Activated CD4-positive, alpha-beta T cell treated with anti-CD3 and anti-CD28 coated beads for 1 hour (primary cell): Measurements from ENCODE around the gene JAZF1.

Experiments used
- DNase-seq: peaks from one replicate; pipeline ENCODE4 v3.0.0-alpha.2; 2020

JAZF1 gene

DNA sequence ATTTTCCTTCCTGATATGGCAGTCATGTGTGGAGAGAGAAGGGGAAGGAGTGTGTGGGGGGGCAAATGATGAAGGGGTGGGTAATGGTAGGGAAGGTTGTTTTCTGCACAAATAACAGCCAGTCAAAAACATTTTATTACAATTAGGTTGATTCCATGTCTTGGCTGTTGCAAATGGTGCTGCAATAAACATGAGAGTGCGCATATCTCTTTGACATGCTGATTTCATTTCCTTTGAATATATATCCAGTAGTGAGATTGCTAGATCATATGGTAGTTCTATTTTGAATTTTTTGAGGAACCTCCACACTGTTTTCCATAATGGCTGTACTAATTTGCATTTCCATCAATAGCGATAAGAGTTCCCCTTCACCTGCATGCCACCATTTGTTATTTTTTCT, 10.6 kb upstream of the JAZF1 start:
- DNase-seq: no peak

GRCh38 chr7:28190077-28190710, 9.6 kb upstream of the JAZF1 start:
- no peak for DNase-seq

GRCh38 chr7:28187012-28187411, 6.4 kb upstream of the JAZF1 start:
- no peak for DNase-seq

GRCh38 chr7:28183627-28184026, 3.0 kb upstream of the JAZF1 start:
- DNase-seq: no peak

DNA sequence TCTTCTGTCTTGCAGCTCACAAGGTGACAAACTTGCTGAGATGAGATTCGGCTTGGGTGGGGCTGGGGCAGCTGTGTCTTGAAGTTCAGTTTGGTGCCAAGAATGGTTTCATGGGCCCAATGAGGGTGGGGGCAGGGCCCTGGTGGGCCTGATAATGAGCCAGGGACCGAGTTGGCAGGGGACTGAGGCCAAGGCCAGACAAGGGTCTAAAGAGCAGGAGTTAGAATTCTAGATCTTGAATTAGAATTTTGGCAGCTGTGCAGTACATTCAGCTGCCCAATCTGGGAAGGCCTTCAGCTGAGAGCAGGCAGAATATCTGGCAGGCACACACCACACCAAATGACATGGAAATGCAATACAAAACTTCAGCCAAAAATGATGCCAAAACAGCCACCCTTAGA, 1.5 kb upstream of the JAZF1 start:
- no peak for DNase-seq

DNA sequence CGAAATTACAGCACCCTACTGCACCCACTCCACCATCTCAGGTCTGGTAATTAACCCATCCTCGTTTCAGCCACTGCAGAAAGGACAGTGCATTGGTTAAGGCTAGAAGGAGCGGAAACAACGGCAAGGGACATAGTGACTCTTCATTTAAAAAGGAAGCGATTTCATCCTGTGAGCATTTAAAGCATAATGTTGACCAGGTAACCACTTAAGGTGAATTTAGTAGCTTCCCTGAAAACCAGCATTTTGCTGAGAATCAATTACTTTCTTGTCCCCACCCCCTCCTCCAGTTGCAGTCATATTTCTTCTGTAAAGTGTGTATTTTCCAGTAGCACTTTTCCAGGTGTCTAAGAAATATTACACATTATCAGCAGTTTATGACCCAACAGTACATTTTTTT, 821 bp upstream of the JAZF1 start:
- no peak for DNase-seq

- no peak for DNase-seq
These were observed 598 bp downstream of the JAZF1 start for GRCh38 chr7:28180031-28180363.

GRCh38 chr7:28179120-28180030, 1.2 kb downstream of the JAZF1 start:
- DNase-seq: peak; percentile 57

DNA sequence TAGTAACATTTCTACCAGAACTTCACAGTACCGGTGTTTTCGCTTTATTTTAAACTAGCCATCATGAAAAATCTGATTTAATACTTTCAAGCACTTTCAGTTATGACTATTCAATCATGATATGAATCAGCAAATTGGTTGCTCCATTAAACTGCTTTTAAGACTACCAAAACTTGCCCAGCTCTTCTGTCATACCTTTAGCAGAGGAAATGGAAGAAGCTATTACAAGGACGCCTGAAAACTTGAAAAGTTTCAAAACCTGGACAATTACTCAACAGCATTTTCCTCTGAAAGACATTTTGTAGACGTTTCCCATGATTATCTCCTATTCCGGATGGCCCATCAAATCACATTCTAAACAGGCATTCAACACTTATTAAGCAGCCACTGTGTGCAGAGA, 2.0 kb downstream of the JAZF1 start:
- no peak for DNase-seq

- DNase-seq: no peak
These were observed 2.8 kb downstream of the JAZF1 start for GRCh38 chr7:28177836-28178235.

DNA sequence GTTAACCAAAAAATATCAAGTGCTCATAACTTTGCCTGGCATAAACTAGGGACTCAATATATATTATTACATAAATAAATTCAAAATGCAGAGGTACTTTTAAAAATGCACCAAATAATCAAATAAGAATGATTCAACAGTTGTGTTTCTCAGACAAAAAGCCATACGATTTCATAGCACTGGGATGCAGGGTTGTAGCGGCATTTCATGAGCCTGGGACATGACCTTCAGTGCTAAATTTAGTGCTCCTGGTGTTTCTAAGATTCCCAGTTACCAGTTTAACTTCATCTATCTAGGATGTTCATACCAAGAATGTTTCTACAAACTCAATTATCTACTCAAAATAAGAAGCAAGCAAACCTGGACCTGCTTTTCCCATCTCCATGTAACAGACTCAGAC, 4.0 kb downstream of the JAZF1 start:
- DNase-seq: no peak

DNA sequence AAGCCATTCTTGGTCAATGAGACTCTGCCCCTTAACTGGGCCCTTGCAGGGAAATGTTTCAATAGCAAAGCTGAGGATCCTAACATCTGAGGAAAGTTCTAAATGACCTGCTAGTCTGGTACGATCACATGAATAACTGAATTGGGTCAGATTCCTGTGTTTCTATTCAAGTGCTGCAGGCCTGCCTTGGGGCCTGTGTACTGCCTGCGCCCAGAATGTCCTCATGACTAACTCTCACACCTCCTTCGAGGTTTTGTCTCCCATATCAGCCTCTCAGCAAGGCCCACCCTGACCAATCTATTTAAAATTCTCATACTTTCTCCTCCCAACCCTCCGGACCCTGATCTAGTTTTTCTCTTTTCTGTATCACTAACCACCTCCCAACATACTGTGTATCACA, 4.4 kb downstream of the JAZF1 start:
- DNase-seq: no peak

DNA sequence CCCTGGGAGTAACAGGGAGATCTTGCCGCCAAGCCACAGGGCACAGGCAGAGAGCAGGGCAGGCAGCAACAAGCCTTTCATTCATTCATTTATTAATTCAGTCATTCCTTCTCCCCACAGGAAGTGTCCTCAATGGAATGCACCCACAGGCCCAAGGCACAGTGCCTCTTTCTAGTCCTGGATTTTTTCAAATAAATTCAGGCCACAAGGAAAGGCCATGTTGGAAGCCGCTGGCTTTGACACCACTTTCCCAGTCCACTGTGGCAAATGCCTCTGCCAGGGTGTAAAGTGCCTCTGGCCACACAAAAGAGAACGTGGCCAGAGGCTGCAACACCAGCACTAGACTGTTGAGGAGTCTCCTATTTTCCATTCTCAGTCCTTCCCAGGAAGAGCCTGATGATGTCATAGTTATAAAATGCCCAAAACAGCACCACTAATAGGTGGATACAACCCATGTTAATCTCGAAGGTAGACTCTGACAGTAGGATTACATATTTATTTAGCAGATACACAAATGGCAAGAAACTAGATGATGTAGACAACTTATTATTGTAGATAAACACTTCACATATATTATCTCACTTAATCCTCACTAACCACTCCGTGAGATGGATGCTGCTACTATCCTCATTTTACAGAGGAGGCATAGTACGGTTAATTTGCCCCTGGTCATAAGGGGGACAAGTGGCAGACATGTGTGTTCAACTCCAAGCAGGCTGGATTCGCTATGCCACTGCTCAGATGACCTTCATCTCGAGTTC, 5.5 kb downstream of the JAZF1 start:
- DNase-seq: no peak

DNA sequence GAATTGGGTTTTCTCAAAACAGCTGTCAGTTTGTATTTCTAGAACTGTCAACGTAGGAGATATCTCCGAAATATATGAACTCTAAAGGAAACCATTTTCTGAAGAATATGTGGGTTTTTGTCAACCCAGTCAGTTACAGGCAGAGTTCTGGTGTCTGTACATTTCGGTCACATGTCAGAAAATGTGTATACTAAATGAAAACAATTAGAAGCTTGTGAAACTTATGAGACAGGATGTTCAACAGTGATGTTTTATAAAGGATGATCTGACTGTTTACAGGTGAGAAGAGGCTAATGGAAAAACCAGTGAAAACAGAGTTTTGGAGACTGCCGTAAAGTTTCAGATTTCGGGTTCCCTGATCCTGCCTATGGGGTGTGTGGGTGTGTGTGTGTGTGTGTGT, 6.2 kb downstream of the JAZF1 start:
- no peak for DNase-seq

DNA sequence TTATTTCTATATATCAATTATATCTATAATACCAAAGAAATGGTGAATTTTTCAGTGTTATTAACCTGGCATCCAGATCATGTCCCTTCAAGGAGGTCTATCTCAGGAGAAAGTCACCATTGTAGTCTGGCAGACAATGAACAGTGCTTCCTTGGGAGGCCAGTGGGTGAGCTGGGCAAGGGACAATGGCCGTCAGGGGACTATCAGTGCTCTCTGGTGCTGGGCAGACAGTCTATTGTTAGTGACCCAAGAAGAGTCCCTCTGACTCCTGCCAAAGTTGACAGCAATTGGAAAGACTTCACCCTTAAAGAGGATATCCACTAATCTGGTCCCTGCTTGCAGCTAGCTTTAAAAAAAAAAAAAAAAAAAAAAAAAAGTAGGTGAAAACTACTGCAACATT, 7.1 kb downstream of the JAZF1 start:
- DNase-seq: no peak

- no peak for DNase-seq
These were observed 7.6 kb downstream of the JAZF1 start for GRCh38 chr7:28172958-28173357.

DNA sequence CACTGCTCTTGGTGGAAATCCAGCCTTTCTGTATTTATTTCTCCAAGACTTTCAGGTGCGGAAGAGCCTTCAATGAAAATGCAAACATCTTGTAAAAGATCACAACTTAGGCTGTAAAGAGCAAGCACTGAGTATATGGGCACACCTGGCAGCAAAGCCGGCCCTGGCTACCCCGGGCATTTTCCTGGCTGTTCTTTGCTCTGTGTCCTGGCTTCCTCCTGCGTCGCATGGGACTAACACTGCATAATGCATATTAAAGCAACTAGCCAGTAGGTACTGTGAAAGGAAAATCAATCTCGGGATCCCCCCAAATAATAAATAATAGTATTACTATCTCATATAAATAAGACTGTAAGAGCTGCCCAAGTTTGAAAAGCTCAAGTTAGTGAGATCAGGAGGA, 9.9 kb downstream of the JAZF1 start:
- no peak for DNase-seq

DNA sequence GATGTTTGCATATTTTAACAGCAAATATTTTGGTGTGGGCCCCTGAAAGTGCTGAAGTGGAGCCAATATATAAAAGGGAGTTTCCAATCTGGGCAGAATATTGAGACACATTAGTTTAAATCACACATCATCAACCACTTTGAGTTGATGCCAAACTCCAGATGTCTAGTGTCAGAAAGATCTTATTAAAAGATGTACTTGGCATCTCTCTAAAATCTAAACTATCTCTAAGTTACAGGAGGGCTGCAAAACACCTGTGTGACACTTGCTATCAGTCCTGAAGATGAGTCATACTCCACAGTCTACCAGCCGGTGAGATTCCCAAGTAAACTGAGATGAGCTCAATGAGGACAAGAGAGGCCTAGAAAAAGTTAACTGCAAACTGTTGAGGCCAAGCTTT, 11.4 kb downstream of the JAZF1 start:
- no peak for DNase-seq

GRCh38 chr7:28168393-28169158, 12.0 kb downstream of the JAZF1 start:
- DNase-seq: no peak

GRCh38 chr7:28166982-28167715, 13.4 kb downstream of the JAZF1 start:
- DNase-seq: no peak

DNA sequence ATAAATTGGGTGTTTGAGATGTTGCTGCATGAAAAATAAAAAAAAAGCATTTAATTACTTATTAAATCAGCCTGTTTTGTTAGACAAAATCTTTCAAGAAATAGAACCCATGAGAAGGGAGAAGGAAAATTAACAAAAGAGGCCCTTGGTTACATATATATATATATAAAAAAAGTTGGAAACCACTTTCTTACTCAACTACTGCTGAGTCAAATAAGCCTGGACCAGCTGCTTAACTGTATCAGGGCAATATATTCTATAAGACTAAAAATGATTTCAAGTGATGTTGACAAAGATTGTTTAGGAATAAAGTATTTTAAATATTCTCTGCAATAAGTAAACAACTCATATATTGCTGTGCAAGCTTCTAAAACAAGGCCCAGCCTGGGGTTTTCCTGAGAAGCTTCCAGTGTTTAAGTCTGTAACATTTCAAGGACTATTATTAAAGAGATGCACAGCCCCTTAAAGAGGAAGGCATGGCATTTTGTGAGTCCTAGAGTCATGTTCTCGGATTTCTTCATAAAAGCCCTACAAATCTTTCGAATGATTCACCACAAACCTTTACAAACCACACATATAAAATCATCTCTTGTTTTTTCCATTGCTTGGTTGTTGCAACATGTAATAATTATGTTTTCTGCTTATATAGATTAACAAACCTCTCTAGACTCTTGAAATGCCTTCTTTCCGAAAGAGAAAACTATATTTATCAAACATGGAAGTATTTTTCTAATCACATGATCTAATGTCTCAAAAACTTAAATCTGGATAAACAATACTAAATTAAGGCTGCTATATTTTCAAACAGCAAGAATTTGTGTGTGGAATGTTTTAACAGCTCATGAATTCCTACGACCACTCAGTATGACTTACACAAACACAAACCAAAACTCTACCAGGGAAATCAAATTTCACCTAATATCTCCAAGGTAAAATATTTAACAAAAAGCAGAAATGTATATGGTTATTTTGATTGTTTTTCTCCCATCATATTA, 14.3 kb downstream of the JAZF1 start:
- DNase-seq: no peak
